Stimulated activated CD4-positive, alpha-beta T cell treated with anti-CD3 and anti-CD28 coated beads, Interleukin-1b, Interleukin-23, amount 100 ng/mL, for 1 hour (primary cell): ENCODE results near the gene IGSF10.
"Not testable (repeated sequence)": the region's sequence is repeated elsewhere in the genome, so short reads cannot be mapped to it uniquely, and the experiment has no call there.

Source experiments
- DNase-seq, 2 donors: peaks; one replicate each; pipeline ENCODE4 v3.0.0-alpha.2; 2020; ENCODE audit warnings: low read depth in 2 of 2

The IGSF10 gene, protein sequence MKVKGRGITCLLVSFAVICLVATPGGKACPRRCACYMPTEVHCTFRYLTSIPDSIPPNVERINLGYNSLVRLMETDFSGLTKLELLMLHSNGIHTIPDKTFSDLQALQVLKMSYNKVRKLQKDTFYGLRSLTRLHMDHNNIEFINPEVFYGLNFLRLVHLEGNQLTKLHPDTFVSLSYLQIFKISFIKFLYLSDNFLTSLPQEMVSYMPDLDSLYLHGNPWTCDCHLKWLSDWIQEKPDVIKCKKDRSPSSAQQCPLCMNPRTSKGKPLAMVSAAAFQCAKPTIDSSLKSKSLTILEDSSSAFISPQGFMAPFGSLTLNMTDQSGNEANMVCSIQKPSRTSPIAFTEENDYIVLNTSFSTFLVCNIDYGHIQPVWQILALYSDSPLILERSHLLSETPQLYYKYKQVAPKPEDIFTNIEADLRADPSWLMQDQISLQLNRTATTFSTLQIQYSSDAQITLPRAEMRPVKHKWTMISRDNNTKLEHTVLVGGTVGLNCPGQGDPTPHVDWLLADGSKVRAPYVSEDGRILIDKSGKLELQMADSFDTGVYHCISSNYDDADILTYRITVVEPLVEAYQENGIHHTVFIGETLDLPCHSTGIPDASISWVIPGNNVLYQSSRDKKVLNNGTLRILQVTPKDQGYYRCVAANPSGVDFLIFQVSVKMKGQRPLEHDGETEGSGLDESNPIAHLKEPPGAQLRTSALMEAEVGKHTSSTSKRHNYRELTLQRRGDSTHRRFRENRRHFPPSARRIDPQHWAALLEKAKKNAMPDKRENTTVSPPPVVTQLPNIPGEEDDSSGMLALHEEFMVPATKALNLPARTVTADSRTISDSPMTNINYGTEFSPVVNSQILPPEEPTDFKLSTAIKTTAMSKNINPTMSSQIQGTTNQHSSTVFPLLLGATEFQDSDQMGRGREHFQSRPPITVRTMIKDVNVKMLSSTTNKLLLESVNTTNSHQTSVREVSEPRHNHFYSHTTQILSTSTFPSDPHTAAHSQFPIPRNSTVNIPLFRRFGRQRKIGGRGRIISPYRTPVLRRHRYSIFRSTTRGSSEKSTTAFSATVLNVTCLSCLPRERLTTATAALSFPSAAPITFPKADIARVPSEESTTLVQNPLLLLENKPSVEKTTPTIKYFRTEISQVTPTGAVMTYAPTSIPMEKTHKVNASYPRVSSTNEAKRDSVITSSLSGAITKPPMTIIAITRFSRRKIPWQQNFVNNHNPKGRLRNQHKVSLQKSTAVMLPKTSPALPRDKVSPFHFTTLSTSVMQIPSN (N-terminal part only)

DNA sequence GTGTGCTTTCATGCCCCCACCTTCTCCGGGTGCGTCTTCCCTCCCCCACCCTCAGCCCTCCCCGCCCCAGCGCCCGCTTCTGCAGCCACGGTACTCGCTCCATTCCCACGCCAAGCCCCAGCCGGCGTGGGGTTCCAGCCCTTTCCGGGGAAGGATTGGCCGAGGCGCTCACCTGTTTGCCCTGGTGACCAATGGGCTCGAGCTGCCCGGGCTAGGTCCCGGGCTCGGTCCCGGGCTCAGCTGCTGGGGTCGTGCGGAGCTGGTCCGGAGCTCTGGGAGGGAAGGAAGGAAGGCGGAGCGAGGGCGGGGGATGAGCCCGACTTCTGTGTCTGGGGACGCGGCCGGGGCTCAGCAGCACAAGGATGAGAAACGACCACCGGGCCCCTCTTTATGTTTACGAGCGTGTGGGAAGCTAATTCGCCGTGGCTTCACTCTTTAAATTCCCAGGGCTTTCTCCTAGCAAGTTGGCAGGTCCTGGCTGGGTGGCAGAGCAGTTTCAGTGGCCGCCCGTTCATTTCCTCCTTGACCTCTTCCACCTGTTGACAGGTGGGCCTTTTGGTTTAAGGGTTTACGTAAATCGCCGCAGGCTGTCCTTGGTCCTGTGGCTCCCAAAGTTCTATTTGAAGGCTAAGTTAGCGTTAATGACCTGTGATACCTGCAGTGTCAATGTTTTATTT is at the start of gene IGSF10:
IGSF10 (minus strand) TSS at position 288 of the 677 bp plus-strand sequence. CDS start 2,352 bp downstream, outside the sequence.
- DNase-seq: no peak

DNA sequence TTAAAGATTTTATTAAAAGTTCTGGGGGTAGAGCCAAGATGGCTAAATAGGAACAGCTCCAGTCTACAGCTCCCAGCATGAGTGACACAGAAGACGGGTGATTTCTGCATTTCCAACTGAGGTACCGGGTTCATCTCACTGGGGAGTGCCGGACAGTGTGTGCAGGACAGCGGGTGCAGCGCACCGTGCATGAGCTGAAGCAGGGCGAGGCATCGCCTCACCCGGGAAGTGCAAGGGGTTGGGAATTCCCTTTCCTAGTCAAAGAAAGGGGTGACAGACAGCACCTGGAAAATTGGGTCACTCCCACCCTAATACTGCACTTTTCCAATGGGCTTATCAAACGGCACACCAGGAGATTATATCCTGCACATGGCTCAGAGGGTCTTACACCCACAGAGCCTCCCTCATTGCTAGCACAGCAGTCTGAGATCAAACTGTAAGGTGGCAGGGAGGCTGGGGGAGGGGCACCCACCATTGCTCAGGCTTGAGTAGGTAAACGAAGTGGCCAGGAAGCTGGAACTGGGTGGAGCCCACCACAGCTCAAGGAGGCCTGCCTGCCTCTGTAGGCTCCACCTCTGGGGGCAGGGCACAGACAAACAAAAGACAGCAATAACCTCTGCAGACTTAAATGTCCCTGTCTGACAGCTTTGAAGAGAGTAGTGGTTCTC is 48.7 kb upstream of the IGSF10 start:
- DNase-seq: not testable (repeated sequence)

DNA sequence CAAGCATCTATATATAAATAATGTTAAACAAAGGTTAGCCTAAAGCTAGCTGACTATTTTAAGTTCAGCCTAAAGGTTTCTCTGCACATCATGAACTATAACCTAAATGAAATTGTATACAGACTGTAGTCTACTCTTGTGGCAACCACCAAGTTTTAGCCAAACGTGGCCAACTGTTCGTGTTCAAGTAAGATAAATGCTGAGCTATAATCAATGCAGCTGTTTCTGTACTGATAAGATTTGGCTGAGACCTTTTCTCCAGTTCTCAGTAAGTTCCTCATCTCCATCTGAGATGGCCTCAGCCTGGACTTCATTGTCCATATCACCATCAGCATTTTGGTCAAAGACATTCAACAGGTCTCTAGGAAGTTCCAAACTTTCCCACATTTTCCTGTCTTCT is 43.7 kb upstream of the IGSF10 start:
- no peak for DNase-seq

DNA sequence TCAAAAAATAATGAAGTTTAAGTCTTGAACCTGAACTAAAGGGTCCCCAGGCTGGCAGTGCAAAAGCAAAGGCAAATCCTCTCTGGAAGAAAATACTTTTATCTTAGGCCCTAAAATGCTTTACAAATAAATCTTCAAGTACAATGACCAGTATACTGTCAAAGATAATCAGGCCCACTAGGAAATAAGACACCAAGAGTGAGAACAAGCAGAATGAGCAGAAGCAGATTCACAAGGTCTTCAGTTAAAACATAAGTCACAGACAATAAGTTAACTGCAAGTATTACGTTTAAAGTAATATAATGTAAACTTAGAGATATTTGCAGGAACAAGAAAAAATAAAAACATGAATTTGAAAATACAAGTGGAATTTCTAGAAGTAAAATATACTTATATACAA is 42.2 kb upstream of the IGSF10 start:
- DNase-seq: no peak

DNA sequence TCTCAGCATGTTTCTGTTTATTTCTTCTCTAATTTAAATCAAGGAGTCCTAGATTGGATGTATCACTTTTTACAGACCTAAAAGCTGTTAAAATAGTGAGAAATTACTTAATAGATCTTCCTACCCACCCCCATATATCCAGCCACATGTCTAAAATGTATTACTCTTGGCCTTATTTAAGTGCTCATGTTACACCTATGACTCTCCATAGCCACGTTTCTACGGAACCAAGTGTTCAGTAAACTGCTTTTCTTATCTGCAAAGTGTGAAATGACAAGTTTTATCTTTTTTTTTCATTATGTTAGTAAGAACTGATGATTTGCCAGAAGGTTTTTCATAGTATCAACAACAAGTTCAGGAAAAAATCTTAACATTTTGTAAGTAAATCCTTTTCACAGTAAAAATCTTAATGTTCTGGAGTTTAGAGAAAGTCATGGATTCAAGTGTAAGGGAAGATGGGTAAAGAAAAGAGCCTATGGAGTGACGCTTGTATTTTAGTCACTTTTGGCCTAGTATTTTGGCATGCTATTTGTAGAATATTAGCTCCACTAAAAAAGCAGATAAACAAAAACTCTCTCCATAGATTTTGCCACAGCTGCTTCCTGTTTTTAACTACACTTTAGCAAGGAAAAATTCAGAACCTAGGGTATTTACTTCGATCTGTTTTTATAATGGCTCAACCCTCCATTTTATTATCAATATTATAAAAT is 41.2 kb upstream of the IGSF10 start:
- DNase-seq: no peak

DNA sequence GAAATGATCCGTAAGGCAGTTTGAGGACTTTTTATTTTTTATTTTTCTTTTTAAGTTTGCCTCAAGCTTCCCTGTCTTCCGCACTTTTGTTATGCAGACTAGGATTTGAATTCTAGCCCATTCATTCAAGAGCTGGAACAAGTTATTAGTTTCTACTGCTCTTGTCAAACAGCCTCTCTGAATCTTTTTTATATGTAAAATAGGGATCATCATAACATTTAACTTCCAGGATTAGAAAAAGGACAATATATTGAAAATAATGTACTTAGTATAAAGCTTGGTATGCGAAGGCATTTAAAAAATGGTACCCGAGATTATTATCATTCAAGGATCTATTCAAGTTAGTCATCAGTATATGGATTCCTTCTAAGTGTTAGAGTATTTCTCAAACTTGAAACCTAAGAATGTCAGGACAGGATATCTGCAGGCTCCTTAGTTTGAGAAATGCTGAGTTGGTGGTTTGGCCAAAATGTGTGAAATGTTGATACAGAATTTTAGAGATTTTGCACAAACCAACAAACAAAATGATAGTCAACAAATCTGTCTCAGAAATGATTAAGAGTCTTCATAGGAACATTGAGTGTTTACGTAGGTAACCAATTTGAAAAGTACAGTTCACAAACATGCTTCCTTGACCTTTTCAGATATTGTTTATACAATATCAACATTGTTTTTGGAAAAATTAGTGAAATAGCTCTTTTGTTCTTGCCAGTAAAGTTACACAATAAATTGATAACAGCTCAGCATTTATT is 40.5 kb upstream of the IGSF10 start:
- no peak for DNase-seq

DNA sequence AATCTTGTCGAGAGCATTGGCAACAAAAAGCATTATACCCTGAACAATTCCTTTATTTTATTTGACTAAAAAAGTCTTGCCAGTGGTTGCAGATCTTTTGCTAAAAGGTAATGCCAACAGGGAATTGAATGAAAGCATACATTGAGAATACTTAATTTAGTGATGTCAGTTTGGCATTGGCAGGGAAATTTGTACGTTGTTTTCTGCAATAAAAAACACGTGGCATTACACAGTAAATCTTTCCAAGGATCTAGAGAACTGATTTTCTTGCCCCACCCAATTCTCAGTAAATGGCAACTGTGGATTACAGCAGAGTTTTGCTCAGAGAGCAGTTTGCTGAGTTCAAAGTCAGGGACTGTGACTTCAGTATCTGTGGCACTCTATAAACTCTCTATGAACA is 38.3 kb upstream of the IGSF10 start:
- DNase-seq: no peak

DNA sequence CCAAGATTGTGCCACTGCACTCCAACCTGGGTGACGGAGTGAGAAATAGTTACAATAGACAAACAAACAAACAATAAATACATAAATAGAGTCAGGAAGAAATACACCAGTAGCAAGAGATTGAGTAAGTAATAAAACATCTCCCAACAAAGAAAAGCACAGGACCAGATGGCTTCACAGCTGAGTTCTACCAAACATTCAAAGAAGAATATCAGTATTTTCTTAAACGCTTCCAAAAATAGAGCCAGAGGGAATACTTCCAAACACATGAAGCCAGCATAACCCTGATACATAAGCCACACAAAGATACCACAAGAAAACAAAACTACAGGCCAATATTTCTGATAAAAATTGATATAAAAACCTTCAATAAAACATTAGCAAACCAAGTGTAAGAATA is 30.7 kb upstream of the IGSF10 start:
- no peak for DNase-seq

DNA sequence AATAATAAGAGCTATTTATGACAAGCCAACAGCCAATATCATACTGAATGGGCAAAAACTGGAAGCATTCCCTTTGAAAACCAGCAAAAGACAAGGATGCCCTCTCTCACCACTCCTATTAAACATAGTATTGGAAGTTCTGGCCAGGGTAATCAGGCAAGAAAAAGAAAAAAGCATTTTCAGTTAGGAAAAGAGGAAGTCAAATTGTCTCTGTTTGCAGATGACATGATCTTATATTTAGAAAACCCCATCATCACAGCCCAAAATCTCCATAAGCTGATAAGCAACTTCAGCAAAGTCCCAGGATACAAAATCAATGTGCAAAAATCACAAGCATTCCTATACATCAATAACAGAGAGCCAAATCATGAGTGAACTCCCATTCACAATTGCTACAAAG is 27.0 kb upstream of the IGSF10 start:
- not testable (repeated sequence) for DNase-seq

DNA sequence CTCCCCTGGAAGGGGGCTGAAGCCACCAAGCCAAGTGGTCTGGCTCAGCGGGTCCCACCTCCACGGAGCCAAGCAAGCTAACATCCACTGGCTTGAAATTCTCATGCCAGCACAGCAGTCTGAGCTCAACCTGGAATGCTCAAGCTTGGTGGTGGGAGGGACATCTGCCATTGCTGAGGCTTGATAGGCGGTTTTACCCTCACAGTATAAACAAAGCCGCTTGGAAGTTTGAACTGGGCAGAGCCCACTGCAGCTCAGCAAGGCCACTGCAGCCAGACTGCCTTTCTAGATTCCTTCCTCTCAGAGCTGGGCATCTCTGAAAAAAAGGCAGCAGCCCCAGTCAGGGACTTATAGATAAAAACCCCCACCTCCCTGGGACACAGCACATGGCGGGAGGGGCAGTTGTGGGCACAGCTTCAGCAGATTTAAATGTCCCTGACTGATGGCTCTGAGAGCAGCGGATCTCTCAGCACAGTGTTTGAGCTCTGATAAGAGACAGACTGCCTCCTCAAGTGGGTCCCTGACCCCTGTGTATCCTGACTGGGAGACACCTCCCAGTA is 23.2 kb upstream of the IGSF10 start:
- DNase-seq: no peak

DNA sequence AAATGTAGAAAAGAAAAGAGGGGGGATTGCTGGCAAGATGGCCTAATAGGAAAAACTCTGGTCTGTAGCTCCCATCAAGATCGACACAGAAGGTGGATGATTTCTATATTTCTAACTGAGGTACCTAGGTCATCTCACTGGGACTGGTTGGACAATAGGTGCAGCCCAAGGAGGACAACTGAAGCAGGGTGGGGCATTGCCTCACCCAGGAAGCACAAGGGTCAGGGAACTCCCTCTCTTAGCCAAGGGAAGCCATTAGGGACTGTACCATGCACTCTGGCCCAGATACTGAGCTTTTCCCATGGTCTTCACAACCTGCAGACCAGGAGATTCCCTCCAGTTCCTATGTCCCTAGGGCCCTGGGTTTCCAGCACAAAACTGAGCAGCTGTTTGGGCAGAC is 22.6 kb upstream of the IGSF10 start:
- DNase-seq: no peak

DNA sequence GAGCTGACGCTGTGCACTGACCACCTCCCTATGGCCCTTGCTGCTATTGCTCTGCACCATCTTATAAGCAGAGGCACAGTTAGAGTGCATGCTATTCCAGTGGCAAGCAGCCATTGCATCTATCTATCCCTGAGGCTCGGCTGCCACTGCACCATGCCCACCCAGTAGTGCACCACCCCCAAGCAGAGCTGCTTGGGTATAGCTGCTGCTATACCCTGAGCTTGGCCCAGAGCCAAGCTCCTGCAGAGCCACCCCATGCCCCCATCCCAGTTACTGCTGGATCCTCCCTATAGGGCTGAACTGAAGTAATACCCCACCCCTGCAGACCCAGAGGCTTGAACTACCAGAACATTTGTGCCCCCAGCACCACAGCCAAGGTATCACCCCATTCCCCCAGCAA is 19.6 kb upstream of the IGSF10 start:
- DNase-seq: no peak

DNA sequence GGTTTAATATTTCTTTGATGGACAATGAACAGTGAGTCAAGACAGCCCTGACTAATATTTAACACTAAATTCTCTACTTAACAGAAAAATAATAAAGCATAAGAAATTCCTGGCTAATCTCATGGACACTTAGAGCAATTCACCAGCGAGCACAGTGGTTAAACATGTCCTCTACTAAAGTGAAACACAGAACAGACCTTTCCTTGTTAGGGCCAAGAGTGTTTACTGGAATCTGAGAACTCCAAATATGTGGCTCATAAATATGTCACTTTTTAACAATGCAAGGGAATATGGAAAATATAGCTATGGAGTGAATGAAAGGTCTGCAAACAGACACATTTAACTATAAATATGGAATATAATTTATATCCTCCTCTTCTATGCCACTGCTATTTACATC is 18.6 kb upstream of the IGSF10 start:
- no peak for DNase-seq

DNA sequence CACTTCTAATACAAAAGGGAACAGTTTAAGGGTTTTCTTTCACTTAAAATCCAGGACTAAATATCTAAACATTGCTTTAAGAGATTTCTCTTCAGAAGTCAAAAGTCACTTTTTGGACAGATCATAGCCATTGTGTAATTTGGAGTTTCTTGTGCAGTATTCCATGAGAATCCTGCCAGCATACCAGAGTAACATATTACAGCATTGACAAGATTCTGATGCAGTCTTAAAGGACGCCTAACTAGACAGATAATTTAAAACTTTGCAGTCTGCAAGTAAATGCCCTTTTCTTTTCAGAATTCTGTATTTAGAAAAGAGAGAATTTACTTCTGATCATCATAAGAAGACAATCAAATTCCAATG is 17.5 kb upstream of the IGSF10 start:
- DNase-seq: no peak

DNA sequence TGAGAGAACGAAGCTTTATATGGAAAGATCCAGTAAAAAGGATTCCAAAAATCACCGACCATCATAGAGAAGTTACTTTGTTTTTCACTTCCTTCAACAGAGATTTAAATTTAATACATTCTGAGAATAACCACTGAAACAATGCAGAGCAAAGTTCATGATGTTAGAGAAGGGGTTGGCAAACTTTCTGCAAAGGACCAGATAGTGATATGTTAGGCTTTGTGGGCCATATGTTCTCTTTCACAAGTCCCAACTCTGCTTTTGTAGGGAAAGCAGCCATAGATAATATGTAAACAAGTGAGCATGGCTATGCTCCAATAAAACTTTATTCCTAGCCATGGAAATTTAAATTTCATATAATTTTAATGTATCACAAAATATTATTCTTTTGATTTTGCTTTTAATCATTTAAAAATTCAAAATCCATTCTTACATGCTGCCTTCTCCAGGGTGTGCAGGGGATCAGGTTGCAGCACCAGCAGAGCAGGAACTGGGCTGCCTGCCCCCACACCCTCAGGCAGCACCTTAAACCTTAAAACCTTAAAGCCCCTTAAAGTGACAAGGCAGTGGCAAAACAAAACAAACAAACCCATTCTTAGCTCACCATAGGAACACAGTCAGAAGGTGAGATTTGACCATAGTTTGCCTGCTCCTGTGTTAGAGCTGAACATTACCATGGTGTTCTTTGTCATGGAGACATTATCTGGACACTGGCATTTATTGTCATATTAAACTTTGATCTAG is 16.9 kb upstream of the IGSF10 start:
- no peak for DNase-seq

DNA sequence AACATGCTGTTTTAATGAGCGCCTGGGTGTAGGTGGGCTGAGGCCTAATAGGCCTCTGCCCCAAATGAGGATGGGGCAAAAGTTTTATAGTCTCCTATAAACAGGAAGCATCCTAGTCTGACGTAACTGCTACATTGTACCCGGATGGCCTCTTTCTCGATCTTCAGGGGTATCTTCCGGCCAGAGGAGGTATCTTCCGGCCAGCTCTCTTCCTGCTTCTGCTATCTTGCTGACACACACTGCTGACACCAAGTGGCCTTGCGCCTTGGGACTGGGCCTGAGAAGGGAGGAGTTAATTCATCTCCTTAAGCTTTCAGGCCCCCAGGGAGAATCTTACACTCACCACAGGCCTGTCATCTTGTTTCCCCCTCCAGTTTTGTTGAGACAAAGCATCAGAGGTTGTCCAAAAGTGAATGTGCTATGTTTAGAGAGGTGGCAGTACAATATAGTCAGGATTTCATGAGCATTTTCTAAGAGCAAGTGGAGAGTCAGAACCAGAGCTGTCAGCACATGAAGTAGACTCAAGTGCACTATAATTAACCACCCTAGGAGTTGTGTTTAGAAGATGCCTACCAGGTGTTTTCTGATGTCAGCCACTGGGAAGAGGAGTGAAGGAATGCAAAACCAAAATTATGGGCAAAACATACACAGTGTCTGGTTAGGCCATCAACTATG is 15.6 kb upstream of the IGSF10 start:
- DNase-seq: no peak

DNA sequence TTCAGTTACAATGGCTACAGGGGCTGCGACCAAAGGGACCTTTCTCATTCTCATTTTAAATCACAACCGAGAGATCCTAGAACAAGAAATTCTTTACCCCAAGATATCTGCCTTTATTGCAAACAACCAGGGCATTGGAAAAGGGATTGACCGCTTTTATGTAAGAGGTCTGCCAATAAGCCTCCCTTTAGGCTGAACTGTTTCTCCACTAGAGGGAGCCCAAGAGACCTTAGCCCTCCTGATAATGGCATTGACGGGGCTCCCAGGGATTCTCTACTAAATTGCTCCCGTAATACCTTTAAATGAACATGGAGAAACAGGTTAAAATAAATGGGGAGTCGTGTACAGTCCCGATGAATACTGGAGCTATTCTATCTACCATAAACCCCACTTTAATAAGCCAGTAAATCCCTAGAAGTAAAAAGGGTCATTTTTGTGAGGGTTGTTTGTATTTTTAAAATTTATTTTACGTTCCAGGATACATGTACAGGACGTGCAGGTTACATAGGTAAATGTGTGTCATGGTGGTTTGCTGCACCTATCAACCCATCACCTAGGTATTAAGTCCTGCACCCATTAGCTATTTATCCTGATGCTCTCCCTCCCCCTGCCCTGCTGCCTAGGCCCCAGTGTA is 7.5 kb upstream of the IGSF10 start:
- DNase-seq: no peak

DNA sequence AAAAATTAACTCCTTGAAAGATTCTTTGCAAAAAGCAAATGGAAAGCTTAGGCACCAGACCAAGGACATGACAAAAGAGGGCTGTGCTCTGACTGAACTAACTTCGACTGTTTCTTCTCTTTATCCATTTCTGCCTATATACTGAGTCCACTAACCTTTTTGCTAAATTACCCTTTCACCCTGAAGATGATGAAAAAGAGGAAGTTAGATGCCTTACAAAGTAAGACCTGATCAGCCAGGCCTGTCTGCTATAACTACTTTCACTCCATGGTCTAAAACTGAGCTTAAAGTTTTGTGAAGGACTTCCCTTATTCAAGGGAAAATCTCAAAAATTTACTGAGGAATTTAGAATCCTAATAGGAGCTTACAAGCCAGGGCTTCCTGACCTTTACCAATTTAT is 6.2 kb upstream of the IGSF10 start:
- DNase-seq: no peak
